HCT116 (cell line): ENCODE data around the gene ATP10B. TPM values are rescaled to one million over a fixed set of nuclear protein-coding genes. Genes with fewer than 3 reads are reported as not detected.

Experiments used
- ATAC-seq: fragments of 200-7000 bp; cut with Tn5 transposase; 2 replicates; pipeline ENCODE4 v1.9.1; 2020; ENCODE audit warnings: mild to moderate bottlenecking, moderate library complexity
- BruUV-seq: library from RNA; stranded (reverse); fragments of 400-500 nt; replicated peaks from 2 replicates; lab custom pipeline; 2021; lab: Mats Ljungman, UMichigan
- CTCF ChIA-PET: fragments of 300-600 bp; sonication (Branson Sonifier 250); formaldehyde crosslinking; loops from one replicate; lab custom pipeline; 2021; ENCODE audit warnings: antibody characterized with exemption; lab: Charles Lee
- POLR2A ChIA-PET: fragments of 300-600, 350-600 bp; sonication (Branson Sonifier 250); formaldehyde crosslinking; loops from one replicate; lab custom pipeline; 2021; ENCODE audit warnings: antibody characterized with exemption; lab: Charles Lee
- RAD21 ChIA-PET, 2 experiments: fragments of 300-600 bp; sonication (Branson Sonifier 250); formaldehyde crosslinking; loops; one replicate each; lab custom pipeline; 2023; ENCODE audit warnings: low total read pairs in 2 of 2; ENCODE audit not compliant: uncharacterized antibody in 2 of 2, unreplicated experiment in 2 of 2, low non-redundant PET in 1 of 2; lab: Charles Lee
- DNase-seq: peaks from one replicate; pipeline ENCODE4 v3.0.0-alpha.2; 2010; ENCODE audit warnings: low read depth, low spot score
- H2AFZ ChIP-seq: fragments of 200-600 bp; shearing (Covaris generic), sonication (generic); 2 replicates; pipeline ENCODE4 v1.6.1; 2017; ENCODE audit warnings: low read depth, mixed run types, mixed read lengths, antibody characterized with exemption, low read length; ENCODE audit not compliant: poor library complexity, severe bottlenecking
- H3K27ac ChIP-seq: 2 replicates; pipeline ENCODE4 v1.5.1; 2012; ENCODE audit warnings: low read depth, low read length
- H3K27me3 ChIP-seq: fragments of 200-600 bp; sonication (generic); 2 replicates; pipeline ENCODE4 v1.6.1; 2016; ENCODE audit warnings: mixed run types, low read length, mixed read lengths; ENCODE audit not compliant: insufficient read depth
- H3K36me3 ChIP-seq, 2 experiments: fragments of 200-500 bp in 1 of 2; fragments of 200-600 bp in 1 of 2; sonication (Bioruptor generic) in 1 of 2; sonication (generic) in 1 of 2; 2 replicates each; pipeline versions ENCODE4 v1.5.1 to v1.6.1; 2014 to 2016; ENCODE audit warnings: low read length in 2 of 2, inconsistent platforms in 1 of 2, mixed read lengths in 1 of 2, mixed run types in 1 of 2; ENCODE audit not compliant: insufficient read depth in 2 of 2, control insufficient read depth in 1 of 2
- H3K4me1 ChIP-seq, 2 experiments: fragments of 200-600 bp in 1 of 2; sonication (generic) in 1 of 2; 2 replicates each; pipeline versions ENCODE4 v1.5.1 to v1.6.1; 2012 to 2017; ENCODE audit warnings: low read length in 2 of 2, inconsistent platforms in 1 of 2, mild to moderate bottlenecking in 1 of 2, mixed read lengths in 1 of 2, mixed run types in 1 of 2, moderate library complexity in 1 of 2; ENCODE audit not compliant: insufficient read depth in 2 of 2, control insufficient read depth in 1 of 2
- H3K4me2 ChIP-seq: fragments of 200-600 bp; sonication (generic); 2 replicates; pipeline ENCODE4 v1.6.1; 2017; ENCODE audit warnings: mixed run types, low read length, mixed read lengths
- H3K4me3 ChIP-seq, 2 experiments: fragments of 200-600 bp in 1 of 2; sonication (generic) in 1 of 2; replicated peaks in 1 of 2; 2 replicates each; pipeline ENCODE4 v1.5.1; 2011 to 2016; ENCODE audit warnings: low read length in 2 of 2, control low read depth in 1 of 2, low read depth in 1 of 2, mild to moderate bottlenecking in 1 of 2, mixed read lengths in 1 of 2, mixed run types in 1 of 2
- H3K79me2 ChIP-seq: fragments of 200-600 bp; sonication (generic); 2 replicates; pipeline ENCODE4 v1.6.1; 2017; ENCODE audit warnings: mild to moderate bottlenecking, mixed run types, low read length, moderate library complexity, mixed read lengths; ENCODE audit not compliant: insufficient read depth
- H3K9ac ChIP-seq: fragments of 200-600 bp; sonication (generic); 2 replicates; pipeline ENCODE4 v1.6.1; 2016; ENCODE audit warnings: low read length, mixed read lengths
- H3K9me2 ChIP-seq: fragments of 200-600 bp; sonication (generic), shearing (Covaris generic); 2 replicates; pipeline ENCODE4 v1.6.1; 2017; ENCODE audit warnings: mixed run types, mild to moderate bottlenecking, moderate library complexity; ENCODE audit not compliant: insufficient read depth
- H3K9me3 ChIP-seq, 2 experiments: fragments of 200-500 bp in 1 of 2; fragments of 200-600 bp in 1 of 2; sonication (Bioruptor generic) in 1 of 2; sonication (generic) in 1 of 2; 2 replicates each; pipeline ENCODE4 v1.6.1; 2014 to 2017; ENCODE audit warnings: low read length in 2 of 2, mixed read lengths in 2 of 2, inconsistent platforms in 1 of 2, low read depth in 1 of 2, mild to moderate bottlenecking in 1 of 2, mixed run types in 1 of 2, moderate library complexity in 1 of 2; ENCODE audit not compliant: control insufficient read depth in 1 of 2, insufficient read depth in 1 of 2
- H4K20me1 ChIP-seq: fragments of 200-600 bp; sonication (generic), shearing (Covaris generic); 2 replicates; pipeline ENCODE4 v1.6.1; 2017; ENCODE audit warnings: mixed run types, mild to moderate bottlenecking, moderate library complexity; ENCODE audit not compliant: insufficient read depth
- ATF3 ChIP-seq: IDR thresholded peaks from 2 replicates; pipeline ENCODE4 v1.6.1; 2012
- CBX3 ChIP-seq: IDR thresholded peaks from 2 replicates; pipeline ENCODE4 v1.6.1; 2012; ENCODE audit warnings: low read depth
- EGR1 ChIP-seq: IDR thresholded peaks from 2 replicates; pipeline ENCODE4 v1.6.1; 2012; ENCODE audit warnings: low read depth
- EZH2 ChIP-seq: fragments of 200-600 bp; sonication (generic); IDR thresholded peaks from 2 replicates; pipeline ENCODE4 v1.6.1; 2017; ENCODE audit warnings: antibody characterized with exemption, mixed run types
- EZH2phosphoT487 ChIP-seq: fragments of 200-600 bp; IDR thresholded peaks from 2 replicates; pipeline ENCODE4 v1.6.1; 2018; ENCODE audit warnings: antibody characterized with exemption, borderline replicate concordance
- FOSL1 ChIP-seq: IDR thresholded peaks from 2 replicates; pipeline ENCODE4 v1.6.1; 2012; ENCODE audit warnings: low read depth
- JUND ChIP-seq: IDR thresholded peaks from 2 replicates; pipeline ENCODE4 v1.6.1; 2012
- MAX ChIP-seq: IDR thresholded peaks from 2 replicates; pipeline ENCODE4 v1.6.1; 2012
- SP1 ChIP-seq: IDR thresholded peaks from 2 replicates; pipeline ENCODE4 v1.6.1; 2012; ENCODE audit warnings: low read depth
- ZBTB33 ChIP-seq: IDR thresholded peaks from 2 replicates; pipeline ENCODE4 v1.6.1; 2011; ENCODE audit warnings: mild to moderate bottlenecking, low read length, moderate library complexity; ENCODE audit not compliant: insufficient replicate concordance; ENCODE audit errors: extremely low read depth
- ZFX ChIP-seq: fragments of 450-650 bp; IDR thresholded peaks from 2 replicates; pipeline ENCODE4 v1.6.1; 2017
- intact Hi-C: fragments of 100-400 bp; cut with micrococcal nuclease; formaldehyde crosslinking; loops from 2 replicates; pipeline ENCODE4 v1.10.0; 2022
- total RNA-seq: library from RNA; stranded (reverse); gene quantifications from one replicate; pipeline ENCODE4 v1.2.1, GENCODE V29; 2021; ENCODE audit not compliant: unreplicated experiment

The ATP10B gene
- total RNA-seq, 1 experiment from 2014 or later: 0.07 TPM

- no peak for DNase-seq
- Histone ChIP-seq H3K4me1 (no peaks in the 10 kb centered on the region), H3K27ac (no peak overlapping the region), H3K9me3 (no peaks in the 10 kb centered on the region), H3K4me2 (no peak overlapping the region), H3K27me3 (0 out of 2 replicates have a peak, but pooled peaks cover 6% of the 10 kb centered on the region), H3K9ac (no peak overlapping the region), H3K79me2 (no peaks in the 10 kb centered on the region), H3K4me3 (no peak overlapping the region), H3K9me2 (no peaks in the 10 kb centered on the region), H4K20me1 (no peaks in the 10 kb centered on the region), H3K36me3 (no peaks in the 10 kb centered on the region), H2AFZ (no peak overlapping the region)
- no peak for TF ChIP-seq SP1
- no peak for TF ChIP-seq ZFX
- no peak for TF ChIP-seq EZH2
- TF ChIP-seq MAX: no peak
- TF ChIP-seq EGR1: no peak
- TF ChIP-seq EZH2phosphoT487: no peak
- TF ChIP-seq JUND: no peak
- no peak for TF ChIP-seq FOSL1
- TF ChIP-seq ZBTB33: no peak
- TF ChIP-seq CBX3: no peak
- TF ChIP-seq ATF3: no peak
- CTCF ChIA-PET: no interaction called here
- no TSS peak for BruUV-seq
- POLR2A ChIA-PET: no interaction called here
- ATAC-seq: no peak
- RAD21 ChIA-PET: no interaction called here
- intact Hi-C loops: no loop called here
Observed at GRCh38 chr5:160534914-160535313, 317.1 kb downstream of the ATP10B start.
